Stimulated activated naive CD8-positive, alpha-beta T cell treated with anti-CD3 and anti-CD28 coated beads, Interleukin-15, Interleukin-2, amounts not matched to agents 100 ng/mL and 50 ng/mL, for 24 hours (primary cell): Measurements from ENCODE around the gene PLCB4.

Experiments used
- H3K27ac Mint-ChIP-seq: one replicate; pipeline ENCODE4 v1.8.0; 2021; ENCODE audit warnings: mild to moderate bottlenecking, mixed read lengths
- H3K27me3 Mint-ChIP-seq: one replicate; pipeline ENCODE4 v1.8.0; 2021; ENCODE audit warnings: mixed read lengths
- H3K36me3 Mint-ChIP-seq: one replicate; pipeline ENCODE4 v1.8.0; 2021; ENCODE audit warnings: low read depth, mixed read lengths
- H3K4me1 Mint-ChIP-seq: one replicate; pipeline ENCODE4 v1.8.0; 2021; ENCODE audit warnings: low read depth, mixed read lengths
- H3K4me3 Mint-ChIP-seq: one replicate; pipeline ENCODE4 v1.8.0; 2021; ENCODE audit warnings: mild to moderate bottlenecking, mixed read lengths
- H3K9me3 Mint-ChIP-seq: one replicate; pipeline ENCODE4 v1.8.0; 2021; ENCODE audit warnings: mixed read lengths

PLCB4 gene

GRCh38 chr20:9424551-9424950, 355.7 kb downstream of the PLCB4 start:
- Mint-ChIP-seq H3K27me3 (no peaks in the 10 kb centered on the region), H3K4me3 (no peak overlapping the region), H3K4me1 (no peaks in the 10 kb centered on the region), H3K27ac (no peak overlapping the region), H3K36me3 (no peaks in the 10 kb centered on the region), H3K9me3 (no peaks in the 10 kb centered on the region)

DNA sequence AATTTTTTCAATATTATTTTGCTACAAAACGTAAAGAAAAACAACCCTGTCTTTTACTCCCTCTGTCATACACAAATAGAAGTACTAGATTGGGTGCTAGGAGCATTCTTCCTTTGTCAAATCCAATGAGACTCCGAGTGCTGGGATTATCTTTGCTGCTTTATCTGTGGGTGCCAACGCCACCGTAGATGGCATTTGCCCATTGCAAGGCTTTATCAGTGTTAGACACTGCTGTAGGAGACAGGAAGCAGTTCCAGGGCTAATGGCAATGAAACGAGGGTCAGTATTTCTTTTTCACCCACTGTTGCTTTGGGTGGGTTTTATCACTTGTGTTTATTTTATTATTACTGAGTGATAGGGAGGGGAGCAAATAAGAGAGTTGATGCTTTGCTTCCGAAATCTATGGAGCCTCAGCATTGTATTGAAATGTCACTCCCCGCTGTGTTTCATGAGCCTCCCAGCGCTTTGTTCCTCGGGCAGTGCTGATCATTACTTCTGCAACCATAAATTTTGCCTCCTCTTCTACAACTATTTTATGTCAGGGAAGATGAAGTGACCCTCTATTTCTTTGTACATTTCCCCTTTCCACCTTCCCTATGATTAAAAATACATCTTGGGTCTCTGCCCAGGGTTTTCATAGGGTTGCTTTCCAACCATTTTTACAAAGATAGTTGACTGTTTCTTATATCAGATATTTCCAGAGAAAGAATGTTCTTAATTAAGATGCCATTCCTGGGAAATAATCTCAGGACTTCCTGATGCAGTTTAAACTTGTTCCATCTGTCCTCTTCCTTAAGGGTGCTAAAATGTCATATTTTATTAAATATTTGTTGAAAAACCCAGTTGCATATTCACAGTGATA, 358.8 kb downstream of the PLCB4 start:
- no peak overlapping the region for H3K4me3 Mint-ChIP-seq
- H3K9me3 Mint-ChIP-seq: no peaks in the 10 kb centered on the region
- H3K36me3 Mint-ChIP-seq: no peaks in the 10 kb centered on the region
- H3K4me1 Mint-ChIP-seq: no peaks in the 10 kb centered on the region
- H3K27me3 Mint-ChIP-seq: no peaks in the 10 kb centered on the region
- no peak overlapping the region for H3K27ac Mint-ChIP-seq

GRCh38 chr20:9428292-9428607, 359.4 kb downstream of the PLCB4 start:
- H3K27me3 Mint-ChIP-seq: no peaks in the 10 kb centered on the region
- no peaks in the 10 kb centered on the region for H3K4me1 Mint-ChIP-seq
- no peak overlapping the region for H3K4me3 Mint-ChIP-seq
- no peaks in the 10 kb centered on the region for H3K9me3 Mint-ChIP-seq
- H3K36me3 Mint-ChIP-seq: no peaks in the 10 kb centered on the region
- H3K27ac Mint-ChIP-seq: no peak overlapping the region

- no peaks in the 10 kb centered on the region for H3K27me3 Mint-ChIP-seq
- H3K9me3 Mint-ChIP-seq: peaks cover 13% of the 10 kb centered on the region
- no peak overlapping the region for H3K4me3 Mint-ChIP-seq
- no peak overlapping the region for H3K27ac Mint-ChIP-seq
- no peaks in the 10 kb centered on the region for H3K4me1 Mint-ChIP-seq
- no peaks in the 10 kb centered on the region for H3K36me3 Mint-ChIP-seq
Measured at GRCh38 chr20:9439806-9440205, 370.9 kb downstream of the PLCB4 start.

DNA sequence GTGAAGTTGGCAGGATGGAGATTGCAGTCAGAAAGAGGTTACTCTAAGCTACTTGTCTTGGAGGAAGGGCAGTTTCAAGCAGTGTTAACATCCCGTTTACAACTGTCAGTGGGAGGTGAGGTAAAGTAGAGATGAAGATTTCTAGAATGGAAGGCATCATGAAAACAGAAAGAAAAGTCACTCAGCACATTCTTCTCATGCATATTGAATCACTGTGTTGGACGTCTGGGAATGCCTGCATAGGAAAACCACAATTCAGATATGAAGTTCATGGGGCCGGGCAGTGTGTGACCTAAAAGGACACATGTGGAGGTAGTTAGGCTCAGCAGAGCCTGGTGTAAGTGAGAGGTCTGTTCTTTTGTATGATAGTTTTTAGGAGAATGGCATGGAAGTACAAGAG, 372.0 kb downstream of the PLCB4 start:
- H3K4me3 Mint-ChIP-seq: no peak overlapping the region
- H3K36me3 Mint-ChIP-seq: no peaks in the 10 kb centered on the region
- H3K4me1 Mint-ChIP-seq: no peaks in the 10 kb centered on the region
- H3K9me3 Mint-ChIP-seq: peaks cover 13% of the 10 kb centered on the region
- H3K27ac Mint-ChIP-seq: no peak overlapping the region
- no peaks in the 10 kb centered on the region for H3K27me3 Mint-ChIP-seq

DNA sequence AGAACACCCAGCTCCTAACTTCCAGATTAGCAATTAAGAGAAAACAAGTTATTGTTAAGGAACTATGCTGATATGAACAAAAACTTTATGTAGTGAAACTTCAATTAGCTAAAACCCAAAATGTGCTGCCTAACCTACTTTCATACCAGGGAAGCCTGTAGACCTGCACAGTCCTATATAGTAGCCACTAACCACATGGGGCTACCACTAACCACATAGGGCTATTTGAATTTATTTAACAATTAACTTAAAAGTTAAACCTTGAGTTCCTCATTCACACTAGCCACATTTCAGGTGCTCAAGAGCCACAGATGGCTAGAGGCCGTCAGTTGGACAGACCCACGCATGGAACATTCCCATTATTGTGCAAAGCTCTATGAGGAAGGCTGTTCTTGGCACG, 373.1 kb downstream of the PLCB4 start:
- Mint-ChIP-seq H3K27ac (no peak overlapping the region), H3K4me3 (no peak overlapping the region), H3K9me3 (peaks cover 13% of the 10 kb centered on the region), H3K27me3 (no peaks in the 10 kb centered on the region), H3K4me1 (no peaks in the 10 kb centered on the region), H3K36me3 (no peaks in the 10 kb centered on the region)

- Mint-ChIP-seq H3K36me3 (no peaks in the 10 kb centered on the region), H3K27me3 (no peaks in the 10 kb centered on the region), H3K4me1 (no peaks in the 10 kb centered on the region), H3K4me3 (no peak overlapping the region), H3K27ac (no peak overlapping the region), H3K9me3 (peaks cover 7% of the 10 kb centered on the region)
Measured at GRCh38 chr20:9442858-9443257, 374.0 kb downstream of the PLCB4 start.

- Mint-ChIP-seq H3K36me3 (no peaks in the 10 kb centered on the region), H3K9me3 (no peaks in the 10 kb centered on the region), H3K4me1 (no peaks in the 10 kb centered on the region)
Measured at GRCh38 chr20:9444921-9445320, 376.0 kb downstream of the PLCB4 start.

DNA sequence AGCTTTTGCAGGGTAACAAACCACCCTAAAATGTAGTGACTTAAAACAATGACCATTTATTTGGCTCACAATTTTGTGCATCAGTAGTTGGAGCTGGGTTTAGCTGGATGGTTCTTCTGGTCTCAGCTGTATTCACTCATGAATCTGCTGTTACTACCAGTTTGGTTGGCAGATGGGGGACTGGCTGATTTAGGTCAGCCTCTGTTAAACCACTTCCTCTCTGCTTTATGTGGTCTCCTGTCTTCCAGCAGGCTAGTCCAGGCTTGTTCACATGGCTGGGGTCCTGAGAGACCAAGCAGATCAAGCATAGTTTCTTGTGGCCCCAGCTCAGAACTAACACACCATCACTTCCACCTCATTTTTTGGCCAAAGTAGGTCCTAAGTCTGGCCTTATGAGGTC, 378.3 kb downstream of the PLCB4 start:
- Mint-ChIP-seq H3K27me3 (no peaks in the 10 kb centered on the region), H3K27ac (no peak overlapping the region), H3K4me1 (no peaks in the 10 kb centered on the region), H3K4me3 (no peak overlapping the region), H3K36me3 (no peaks in the 10 kb centered on the region), H3K9me3 (no peaks in the 10 kb centered on the region)

More at GRCh38 chr20:9444921-9445320, 376.0 kb downstream of the PLCB4 start:
- no peak overlapping the region for H3K4me3 Mint-ChIP-seq
- no peaks in the 10 kb centered on the region for H3K27me3 Mint-ChIP-seq
- no peak overlapping the region for H3K27ac Mint-ChIP-seq

- no peak overlapping the region for H3K27ac Mint-ChIP-seq
- H3K4me3 Mint-ChIP-seq: no peak overlapping the region
- no peaks in the 10 kb centered on the region for H3K27me3 Mint-ChIP-seq
- H3K36me3 Mint-ChIP-seq: no peaks in the 10 kb centered on the region
- H3K9me3 Mint-ChIP-seq: no peaks in the 10 kb centered on the region
- H3K4me1 Mint-ChIP-seq: no peaks in the 10 kb centered on the region
Measured at GRCh38 chr20:9453201-9453600, 384.3 kb downstream of the PLCB4 start.

GRCh38 chr20:9454791-9455190, 385.9 kb downstream of the PLCB4 start:
- no peak overlapping the region for H3K27ac Mint-ChIP-seq
- no peaks in the 10 kb centered on the region for H3K27me3 Mint-ChIP-seq
- H3K4me3 Mint-ChIP-seq: no peak overlapping the region
- no peaks in the 10 kb centered on the region for H3K36me3 Mint-ChIP-seq
- no peaks in the 10 kb centered on the region for H3K9me3 Mint-ChIP-seq
- no peaks in the 10 kb centered on the region for H3K4me1 Mint-ChIP-seq

DNA sequence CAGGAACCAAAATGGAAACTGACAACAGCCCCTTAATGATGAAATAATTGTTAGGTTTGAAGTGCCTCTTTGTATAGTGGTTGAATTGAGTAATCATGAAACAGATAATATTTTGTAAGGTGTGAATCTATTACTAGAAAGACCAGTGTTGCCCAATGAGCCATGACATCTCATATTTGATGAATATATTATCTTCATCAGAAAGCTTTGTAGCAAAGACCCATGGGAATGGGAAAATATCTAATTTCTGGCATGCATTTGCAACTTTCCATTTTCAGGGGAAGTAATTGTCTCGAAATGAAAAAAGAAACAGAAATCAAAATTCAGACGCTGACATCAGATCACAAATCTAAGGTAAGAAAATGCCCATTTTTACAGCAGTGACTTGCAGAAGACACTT, 388.2 kb downstream of the PLCB4 start:
- Mint-ChIP-seq H3K27me3 (no peaks in the 10 kb centered on the region), H3K4me1 (no peaks in the 10 kb centered on the region), H3K27ac (no peak overlapping the region), H3K4me3 (no peak overlapping the region), H3K36me3 (no peaks in the 10 kb centered on the region), H3K9me3 (no peaks in the 10 kb centered on the region)

DNA sequence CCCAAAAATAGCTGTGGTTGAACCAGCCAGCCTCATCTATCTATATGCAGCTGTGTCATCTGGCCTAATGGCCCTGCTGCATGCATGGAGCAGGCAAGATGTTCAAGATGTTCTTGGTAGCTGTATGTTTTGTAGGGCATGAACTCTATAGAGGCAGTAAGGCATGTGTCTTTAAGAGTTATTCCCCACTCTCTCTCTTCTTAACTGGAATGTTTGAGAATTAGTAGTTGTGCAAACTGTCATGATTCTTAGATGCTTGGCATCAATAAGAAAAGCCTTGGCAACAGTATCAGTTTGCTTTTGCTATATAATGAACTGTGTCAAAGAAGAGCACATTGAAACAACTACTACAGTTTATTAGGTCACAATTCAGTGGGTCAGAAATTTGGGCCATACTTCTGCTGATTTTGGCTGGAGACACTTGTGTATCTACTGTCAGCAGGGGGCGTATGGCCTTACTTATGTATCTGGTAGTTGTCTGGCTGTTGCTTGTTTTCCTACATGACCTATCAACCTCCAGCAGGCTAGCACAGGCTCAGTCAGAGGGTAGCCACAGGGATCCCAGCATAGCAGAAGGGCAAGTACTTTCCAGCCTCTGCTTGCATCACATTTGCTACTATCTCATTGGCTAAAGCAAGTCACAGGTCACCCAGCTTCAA, 389.4 kb downstream of the PLCB4 start:
- Mint-ChIP-seq H3K36me3 (no peaks in the 10 kb centered on the region), H3K27ac (no peak overlapping the region), H3K27me3 (no peaks in the 10 kb centered on the region), H3K4me1 (no peaks in the 10 kb centered on the region), H3K9me3 (peaks cover 3% of the 10 kb centered on the region), H3K4me3 (no peak overlapping the region)

DNA sequence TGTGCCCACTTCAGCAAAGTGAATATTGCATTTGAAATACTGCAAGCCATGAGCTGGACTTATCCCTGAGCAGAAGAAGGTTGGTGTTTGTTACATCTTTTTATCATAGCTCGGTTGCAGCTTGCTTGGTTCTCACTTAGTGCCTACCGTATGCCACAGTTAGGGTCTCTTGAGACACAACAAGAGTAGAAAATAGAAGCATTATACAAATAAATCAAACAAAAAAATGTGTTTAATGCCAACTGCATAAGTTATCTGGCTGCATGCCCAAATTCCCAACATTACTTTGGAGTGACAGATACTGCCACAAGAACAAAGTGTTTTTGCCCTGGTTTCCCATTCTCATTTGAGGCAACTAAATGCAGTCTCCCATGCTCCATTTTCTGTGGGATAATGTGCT, 391.6 kb downstream of the PLCB4 start:
- Mint-ChIP-seq H3K4me1 (no peaks in the 10 kb centered on the region), H3K9me3 (peaks cover 3% of the 10 kb centered on the region), H3K4me3 (no peak overlapping the region), H3K27ac (no peak overlapping the region), H3K36me3 (no peaks in the 10 kb centered on the region), H3K27me3 (no peaks in the 10 kb centered on the region)

DNA sequence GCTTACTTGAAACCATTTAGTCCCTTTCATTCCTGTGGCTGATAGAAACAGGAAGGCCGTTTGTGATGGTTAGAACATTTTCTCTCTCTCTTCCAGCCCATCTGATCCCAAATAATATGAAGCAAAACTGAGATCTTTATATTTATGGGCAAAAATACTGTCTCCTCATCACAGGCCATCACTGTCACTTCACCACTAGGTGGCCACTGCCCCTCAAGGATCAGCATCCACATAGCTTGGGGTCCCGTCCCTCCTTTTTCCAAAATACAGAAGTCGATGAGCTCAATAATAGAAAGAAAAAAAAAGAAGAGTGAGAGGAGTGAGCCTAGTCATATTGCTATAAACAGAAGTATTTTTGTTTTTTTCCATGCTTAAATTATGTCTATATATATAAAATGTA, 399.1 kb downstream of the PLCB4 start:
- H3K27ac Mint-ChIP-seq: no peak overlapping the region
- no peaks in the 10 kb centered on the region for H3K27me3 Mint-ChIP-seq
- H3K4me3 Mint-ChIP-seq: no peak overlapping the region
- no peaks in the 10 kb centered on the region for H3K36me3 Mint-ChIP-seq
- no peaks in the 10 kb centered on the region for H3K4me1 Mint-ChIP-seq
- no peaks in the 10 kb centered on the region for H3K9me3 Mint-ChIP-seq
